HepG2 (cell line): ENCODE data around the gene P3H4. TPM values are rescaled to one million over a fixed set of nuclear protein-coding genes. Genes with fewer than 3 reads are reported as not detected.

Source experiments
- ELF3 ChIP-seq: IDR thresholded peaks from 2 replicates; pipeline ENCODE4 v1.6.1; 2016; ENCODE audit warnings: missing genetic modification reagents, missing compliant biosample characterization
- HHEX ChIP-seq: IDR thresholded peaks from 2 replicates; pipeline ENCODE4 v1.6.1; 2016; ENCODE audit warnings: control low read depth
- HOXA3 ChIP-seq: sonication (generic); formaldehyde crosslinking; IDR thresholded peaks from 2 replicates; pipeline ENCODE4 v1.5.0; 2020; ENCODE audit warnings: missing genetic modification reagents
- KLF12 ChIP-seq: sonication (generic); formaldehyde crosslinking; IDR thresholded peaks from 2 replicates; pipeline ENCODE4 v1.4.0; 2020; ENCODE audit warnings: missing genetic modification reagents, borderline replicate concordance
- MEF2D ChIP-seq: sonication (generic); formaldehyde crosslinking; IDR thresholded peaks from 2 replicates; pipeline ENCODE4 v1.5.1; 2020; ENCODE audit warnings: mild to moderate bottlenecking, missing genetic modification reagents
- MIXL1 ChIP-seq: IDR thresholded peaks from 2 replicates; pipeline ENCODE4 v1.6.1; 2016
- NFIB ChIP-seq: sonication (generic); formaldehyde crosslinking; IDR thresholded peaks from 2 replicates; pipeline ENCODE4 v1.9.0; 2021; ENCODE audit warnings: missing genetic modification reagents, mild to moderate bottlenecking, borderline replicate concordance
- NR2C2 ChIP-seq: sonication (generic); formaldehyde crosslinking; IDR thresholded peaks from 2 replicates; pipeline ENCODE4 v1.4.0; 2020; ENCODE audit warnings: missing genetic modification reagents, mild to moderate bottlenecking, moderate library complexity, borderline replicate concordance
- RBAK ChIP-seq: sonication (generic); formaldehyde crosslinking; IDR thresholded peaks from 2 replicates; pipeline ENCODE4 v1.5.1; 2020; ENCODE audit warnings: mild to moderate bottlenecking, missing genetic modification reagents
- TBX2 ChIP-seq: sonication (generic); formaldehyde crosslinking; IDR thresholded peaks from 2 replicates; pipeline ENCODE4 v1.5.0; 2020; ENCODE audit warnings: missing genetic modification reagents, mild to moderate bottlenecking, borderline replicate concordance
- THAP7 ChIP-seq: sonication (generic); formaldehyde crosslinking; IDR thresholded peaks from 2 replicates; pipeline ENCODE4 v1.8.1; 2023; ENCODE audit warnings: mild to moderate bottlenecking, missing genetic modification reagents
- ZIK1 ChIP-seq: sonication (generic); formaldehyde crosslinking; IDR thresholded peaks from 2 replicates; pipeline ENCODE4 v1.5.0; 2020; ENCODE audit warnings: mild to moderate bottlenecking, low read depth, missing genetic modification reagents, borderline replicate concordance
- ZKSCAN5 ChIP-seq: sonication (generic); formaldehyde crosslinking; IDR thresholded peaks from 2 replicates; pipeline ENCODE4 v1.5.1; 2020; ENCODE audit warnings: mild to moderate bottlenecking, missing genetic modification reagents
- ZNF136 ChIP-seq: sonication (generic); formaldehyde crosslinking; IDR thresholded peaks from 2 replicates; pipeline ENCODE4 v1.8.1; 2022; ENCODE audit warnings: low read depth, mild to moderate bottlenecking, moderate library complexity, missing genetic modification reagents
- ZNF546 ChIP-seq: sonication (generic); formaldehyde crosslinking; conservative IDR thresholded peaks from 2 replicates; pipeline ENCODE4 v1.8.1; 2023; ENCODE audit warnings: mild to moderate bottlenecking, missing genetic modification reagents
- ZNF781 ChIP-seq: sonication (generic); formaldehyde crosslinking; IDR thresholded peaks from 2 replicates; pipeline ENCODE4 v1.5.1; 2020; ENCODE audit warnings: borderline replicate concordance, mild to moderate bottlenecking, missing genetic modification reagents; ENCODE audit errors: not compliant biosample characterization
- polyA plus RNA-seq, 8 experiments: library from polyadenylated mRNA; depleted of rRNA in 3 of 8; stranded (reverse) in 7 of 8; unstranded in 1 of 8; fragments of >200 nt; fragmentation: Illumina TruSeq in 4 of 8; extraction: Trizol in 4 of 8; gene quantifications; 2 replicates each; pipeline versions ENCODE4 v1.2.1 to v1.2.3, GENCODE V29; 2011 to 2016; ENCODE audit warnings: low read depth in 4 of 8, missing spikeins in 1 of 8, mixed read lengths in 1 of 8; ENCODE audit not compliant: insufficient read depth in 1 of 8
- total RNA-seq, 5 experiments: library from RNA; depleted of rRNA; stranded (reverse); fragments of >200 nt; fragmentation: Illumina TruSeq; extraction: Trizol; gene quantifications; 2 replicates each; pipeline ENCODE4 v1.2.3, GENCODE V29; 2016; ENCODE audit warnings: low read depth in 1 of 5
- TF ChIP-seq, protein P1 (sequence below): sonication (generic); formaldehyde crosslinking; IDR thresholded peaks from 2 replicates; pipeline ENCODE4 v1.4.0; 2020; ENCODE audit warnings: missing genetic modification reagents
- TF ChIP-seq, protein P2 (sequence below): sonication (generic); formaldehyde crosslinking; IDR thresholded peaks from 2 replicates; pipeline ENCODE4 v1.4.0; 2020; ENCODE audit warnings: missing genetic modification reagents, borderline replicate concordance
- TF ChIP-seq, protein P3 (sequence below): sonication (generic); formaldehyde crosslinking; IDR thresholded peaks from 2 replicates; pipeline ENCODE4 v1.4.0; 2020; ENCODE audit warnings: missing genetic modification reagents, mild to moderate bottlenecking, borderline replicate concordance
- TF ChIP-seq, protein P4 (sequence below): sonication (generic); formaldehyde crosslinking; IDR thresholded peaks from 2 replicates; pipeline ENCODE4 v1.4.0; 2020; ENCODE audit warnings: mild to moderate bottlenecking, missing genetic modification reagents

The P3H4 gene
- total and polyA plus RNA-seq, 2 of the 13 experiments (the other 11 are each of a cell fraction or from before 2014, with no cell fraction given): 37.1 to 50.6 TPM

GRCh38 chr17:41772586-41773189 is 39.1 kb downstream of the P3H4 start (continued):
- TF ChIP-seq, protein P1, sequence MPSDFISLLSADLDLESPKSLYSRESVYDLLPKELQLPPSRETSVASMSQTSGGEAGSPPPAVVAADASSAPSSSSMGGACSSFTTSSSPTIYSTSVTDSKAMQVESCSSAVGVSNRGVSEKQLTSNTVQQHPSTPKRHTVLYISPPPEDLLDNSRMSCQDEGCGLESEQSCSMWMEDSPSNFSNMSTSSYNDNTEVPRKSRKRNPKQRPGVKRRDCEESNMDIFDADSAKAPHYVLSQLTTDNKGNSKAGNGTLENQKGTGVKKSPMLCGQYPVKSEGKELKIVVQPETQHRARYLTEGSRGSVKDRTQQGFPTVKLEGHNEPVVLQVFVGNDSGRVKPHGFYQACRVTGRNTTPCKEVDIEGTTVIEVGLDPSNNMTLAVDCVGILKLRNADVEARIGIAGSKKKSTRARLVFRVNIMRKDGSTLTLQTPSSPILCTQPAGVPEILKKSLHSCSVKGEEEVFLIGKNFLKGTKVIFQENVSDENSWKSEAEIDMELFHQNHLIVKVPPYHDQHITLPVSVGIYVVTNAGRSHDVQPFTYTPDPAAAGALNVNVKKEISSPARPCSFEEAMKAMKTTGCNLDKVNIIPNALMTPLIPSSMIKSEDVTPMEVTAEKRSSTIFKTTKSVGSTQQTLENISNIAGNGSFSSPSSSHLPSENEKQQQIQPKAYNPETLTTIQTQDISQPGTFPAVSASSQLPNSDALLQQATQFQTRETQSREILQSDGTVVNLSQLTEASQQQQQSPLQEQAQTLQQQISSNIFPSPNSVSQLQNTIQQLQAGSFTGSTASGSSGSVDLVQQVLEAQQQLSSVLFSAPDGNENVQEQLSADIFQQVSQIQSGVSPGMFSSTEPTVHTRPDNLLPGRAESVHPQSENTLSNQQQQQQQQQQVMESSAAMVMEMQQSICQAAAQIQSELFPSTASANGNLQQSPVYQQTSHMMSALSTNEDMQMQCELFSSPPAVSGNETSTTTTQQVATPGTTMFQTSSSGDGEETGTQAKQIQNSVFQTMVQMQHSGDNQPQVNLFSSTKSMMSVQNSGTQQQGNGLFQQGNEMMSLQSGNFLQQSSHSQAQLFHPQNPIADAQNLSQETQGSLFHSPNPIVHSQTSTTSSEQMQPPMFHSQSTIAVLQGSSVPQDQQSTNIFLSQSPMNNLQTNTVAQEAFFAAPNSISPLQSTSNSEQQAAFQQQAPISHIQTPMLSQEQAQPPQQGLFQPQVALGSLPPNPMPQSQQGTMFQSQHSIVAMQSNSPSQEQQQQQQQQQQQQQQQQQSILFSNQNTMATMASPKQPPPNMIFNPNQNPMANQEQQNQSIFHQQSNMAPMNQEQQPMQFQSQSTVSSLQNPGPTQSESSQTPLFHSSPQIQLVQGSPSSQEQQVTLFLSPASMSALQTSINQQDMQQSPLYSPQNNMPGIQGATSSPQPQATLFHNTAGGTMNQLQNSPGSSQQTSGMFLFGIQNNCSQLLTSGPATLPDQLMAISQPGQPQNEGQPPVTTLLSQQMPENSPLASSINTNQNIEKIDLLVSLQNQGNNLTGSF (CRISPR knock-in tag): peak; percentile 63; the same call in 1 of the 2 replicates
- TF ChIP-seq HOXA3 (CRISPR knock-in tag) (peak; percentile 92), ZNF136 (CRISPR knock-in tag) (peak; percentile 94), ZKSCAN5 (CRISPR knock-in tag) (peak; percentile 87), ZNF546 (CRISPR knock-in tag) (no peak), MEF2D (peak; percentile 91), MIXL1 (CRISPR knock-in tag) (peak; percentile 95), TBX2 (CRISPR knock-in tag) (peak; percentile 91), THAP7 (CRISPR knock-in tag) (no peak), NR2C2 (peak; percentile 95), ZIK1 (CRISPR knock-in tag) (0 out of 2 replicates have a peak, but pooled peaks have one; percentile 17), KLF12 (peak; percentile 91; the same call in 1 of the 2 replicates), ZNF781 (CRISPR knock-in tag) (peak; percentile 77), ELF3 (peak; percentile 93), NFIB (CRISPR knock-in tag) (no peak), HHEX (CRISPR knock-in tag) (0 out of 2 replicates have a peak, but pooled peaks have one; percentile 17), RBAK (CRISPR knock-in tag) (0 out of 2 replicates have a peak, but pooled peaks have one; percentile 77)
- TF ChIP-seq, protein P2, sequence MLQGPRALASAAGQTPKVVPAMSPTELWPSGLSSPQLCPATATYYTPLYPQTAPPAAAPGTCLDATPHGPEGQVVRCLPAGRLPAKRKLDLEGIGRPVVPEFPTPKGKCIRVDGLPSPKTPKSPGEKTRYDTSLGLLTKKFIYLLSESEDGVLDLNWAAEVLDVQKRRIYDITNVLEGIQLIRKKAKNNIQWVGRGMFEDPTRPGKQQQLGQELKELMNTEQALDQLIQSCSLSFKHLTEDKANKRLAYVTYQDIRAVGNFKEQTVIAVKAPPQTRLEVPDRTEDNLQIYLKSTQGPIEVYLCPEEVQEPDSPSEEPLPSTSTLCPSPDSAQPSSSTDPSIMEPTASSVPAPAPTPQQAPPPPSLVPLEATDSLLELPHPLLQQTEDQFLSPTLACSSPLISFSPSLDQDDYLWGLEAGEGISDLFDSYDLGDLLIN (CRISPR knock-in tag): peak; percentile 63; the same call in 1 of the 2 replicates
- TF ChIP-seq, protein P3, sequence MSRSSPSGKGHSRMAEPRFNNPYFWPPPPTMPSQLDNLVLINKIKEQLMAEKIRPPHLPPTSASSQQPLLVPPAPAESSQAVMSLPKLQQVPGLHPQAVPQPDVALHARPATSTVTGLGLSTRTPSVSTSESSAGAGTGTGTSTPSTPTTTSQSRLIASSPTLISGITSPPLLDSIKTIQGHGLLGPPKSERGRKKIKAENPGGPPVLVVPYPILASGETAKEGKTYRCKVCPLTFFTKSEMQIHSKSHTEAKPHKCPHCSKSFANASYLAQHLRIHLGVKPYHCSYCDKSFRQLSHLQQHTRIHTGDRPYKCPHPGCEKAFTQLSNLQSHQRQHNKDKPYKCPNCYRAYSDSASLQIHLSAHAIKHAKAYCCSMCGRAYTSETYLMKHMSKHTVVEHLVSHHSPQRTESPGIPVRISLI (CRISPR knock-in tag): 0 out of 2 replicates have a peak, but pooled peaks have one; percentile 70
- TF ChIP-seq, protein P4, sequence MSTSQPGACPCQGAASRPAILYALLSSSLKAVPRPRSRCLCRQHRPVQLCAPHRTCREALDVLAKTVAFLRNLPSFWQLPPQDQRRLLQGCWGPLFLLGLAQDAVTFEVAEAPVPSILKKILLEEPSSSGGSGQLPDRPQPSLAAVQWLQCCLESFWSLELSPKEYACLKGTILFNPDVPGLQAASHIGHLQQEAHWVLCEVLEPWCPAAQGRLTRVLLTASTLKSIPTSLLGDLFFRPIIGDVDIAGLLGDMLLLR (CRISPR knock-in tag): no peak; the same call in 1 of the 2 replicates
